ENCODE results near the gene CCDC83. TPM values are rescaled to one million over a fixed set of nuclear protein-coding genes. Genes with fewer than 3 reads are reported as not detected.
"Not testable (repeated sequence)": the region's sequence is repeated elsewhere in the genome, so short reads cannot be mapped to it uniquely, and the experiment has no call there.

Gene CCDC83
- total RNA-seq, 2 donors from 2014 or later = not detected

DNA sequence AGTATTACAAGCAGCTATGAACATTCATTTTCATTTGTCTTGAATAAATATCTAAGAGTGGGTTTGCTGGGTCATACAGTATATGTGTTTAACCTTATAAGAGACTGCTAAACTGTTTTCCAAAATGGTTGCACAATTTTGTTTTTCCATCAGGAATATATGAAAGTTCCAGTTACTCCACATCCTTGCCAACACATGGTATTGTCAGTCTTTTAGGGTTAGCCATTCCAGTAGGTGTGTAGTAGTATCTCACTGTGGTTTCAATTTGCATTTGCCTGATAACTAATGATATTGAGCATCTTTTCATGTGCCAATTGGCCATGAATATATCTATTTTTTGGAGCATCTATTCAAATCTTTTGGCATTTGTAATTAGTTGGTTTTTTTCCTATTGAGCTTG is 7.7 kb upstream of the CCDC83 start:
- no peaks in the 10 kb centered on the region for H3K9me3 ChIP-seq
- no peak overlapping the region for H3K27ac ChIP-seq
- no peak overlapping the region for H3K4me3 ChIP-seq
- H3K36me3 ChIP-seq = no peaks in the 10 kb centered on the region
- intact Hi-C loops (cut with DNase I) = no loop called here
- no peak for DNase-seq
- no peaks in the 10 kb centered on the region for H3K4me1 ChIP-seq
- TF ChIP-seq, protein P1, sequence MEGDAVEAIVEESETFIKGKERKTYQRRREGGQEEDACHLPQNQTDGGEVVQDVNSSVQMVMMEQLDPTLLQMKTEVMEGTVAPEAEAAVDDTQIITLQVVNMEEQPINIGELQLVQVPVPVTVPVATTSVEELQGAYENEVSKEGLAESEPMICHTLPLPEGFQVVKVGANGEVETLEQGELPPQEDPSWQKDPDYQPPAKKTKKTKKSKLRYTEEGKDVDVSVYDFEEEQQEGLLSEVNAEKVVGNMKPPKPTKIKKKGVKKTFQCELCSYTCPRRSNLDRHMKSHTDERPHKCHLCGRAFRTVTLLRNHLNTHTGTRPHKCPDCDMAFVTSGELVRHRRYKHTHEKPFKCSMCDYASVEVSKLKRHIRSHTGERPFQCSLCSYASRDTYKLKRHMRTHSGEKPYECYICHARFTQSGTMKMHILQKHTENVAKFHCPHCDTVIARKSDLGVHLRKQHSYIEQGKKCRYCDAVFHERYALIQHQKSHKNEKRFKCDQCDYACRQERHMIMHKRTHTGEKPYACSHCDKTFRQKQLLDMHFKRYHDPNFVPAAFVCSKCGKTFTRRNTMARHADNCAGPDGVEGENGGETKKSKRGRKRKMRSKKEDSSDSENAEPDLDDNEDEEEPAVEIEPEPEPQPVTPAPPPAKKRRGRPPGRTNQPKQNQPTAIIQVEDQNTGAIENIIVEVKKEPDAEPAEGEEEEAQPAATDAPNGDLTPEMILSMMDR (IDR thresholded peaks at IDR 0.05) = no peak
- no peak overlapping the region for H3K9ac ChIP-seq (ENCODE audit: low read depth in 2 of 2, low read length in 2 of 2)
- H3K27me3 ChIP-seq = no peaks in the 10 kb centered on the region

DNA sequence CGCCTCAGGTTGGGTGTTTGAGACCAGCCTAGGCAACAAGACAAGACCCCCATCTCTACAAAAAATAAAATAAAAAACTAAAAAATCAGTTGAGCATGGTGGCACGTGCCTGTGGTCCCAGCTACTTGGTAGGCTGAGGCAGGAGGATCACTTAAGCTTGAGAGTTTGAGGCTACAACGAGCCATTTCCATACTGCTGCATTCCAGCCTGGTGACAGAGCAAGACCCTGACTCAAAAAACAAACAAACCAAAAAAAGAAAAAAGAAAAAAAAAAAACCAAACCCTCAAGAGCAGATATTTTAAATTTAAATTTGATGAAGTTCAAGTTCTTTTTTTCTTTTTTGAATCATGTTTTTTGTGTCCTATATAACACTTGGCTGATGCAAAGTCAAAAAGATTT is 7.2 kb upstream of the CCDC83 start:
- intact Hi-C loops (cut with DNase I) = no loop called here
- no peak overlapping the region for H3K27ac ChIP-seq
- no peak overlapping the region for H3K9ac ChIP-seq (ENCODE audit: low read depth in 2 of 2, low read length in 2 of 2)
- H3K4me1 ChIP-seq = no peaks in the 10 kb centered on the region
- H3K4me3 ChIP-seq = no peak overlapping the region
- TF ChIP-seq, protein P1 (IDR thresholded peaks at IDR 0.05) = no peak
- no peaks in the 10 kb centered on the region for H3K9me3 ChIP-seq
- no peak for DNase-seq
- H3K27me3 ChIP-seq = no peaks in the 10 kb centered on the region
- H3K36me3 ChIP-seq = no peaks in the 10 kb centered on the region

DNA sequence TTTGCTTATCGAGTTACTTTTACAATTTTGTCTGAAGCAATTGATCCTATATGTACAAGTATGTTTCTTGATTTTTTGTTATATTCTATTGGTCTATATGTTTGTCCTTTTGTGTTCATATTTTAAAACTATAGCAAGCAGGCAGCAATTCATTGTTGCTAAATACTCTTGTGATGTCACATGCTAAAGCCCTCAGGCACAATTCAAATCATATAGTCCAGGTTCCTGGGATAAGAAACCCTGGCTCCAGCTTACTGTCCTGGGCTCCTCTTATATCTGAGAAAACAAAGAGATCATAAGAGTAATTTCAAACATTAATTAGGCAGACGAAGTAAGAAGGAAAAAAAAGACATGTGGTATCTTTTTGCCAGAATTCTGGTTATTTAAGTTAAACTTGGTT is 6.6 kb upstream of the CCDC83 start:
- intact Hi-C loops (cut with DNase I) = no loop called here
- no peak for DNase-seq
- Histone ChIP-seq H3K9ac (ENCODE audit: low read depth in 2 of 2, low read length in 2 of 2) (no peak overlapping the region), H3K27ac (no peak overlapping the region), H3K36me3 (no peaks in the 10 kb centered on the region), H3K4me1 (no peaks in the 10 kb centered on the region), H3K4me3 (no peak overlapping the region), H3K9me3 (no peaks in the 10 kb centered on the region), H3K27me3 (no peaks in the 10 kb centered on the region)
- TF ChIP-seq, protein P1 (IDR thresholded peaks at IDR 0.05) = no peak

DNA sequence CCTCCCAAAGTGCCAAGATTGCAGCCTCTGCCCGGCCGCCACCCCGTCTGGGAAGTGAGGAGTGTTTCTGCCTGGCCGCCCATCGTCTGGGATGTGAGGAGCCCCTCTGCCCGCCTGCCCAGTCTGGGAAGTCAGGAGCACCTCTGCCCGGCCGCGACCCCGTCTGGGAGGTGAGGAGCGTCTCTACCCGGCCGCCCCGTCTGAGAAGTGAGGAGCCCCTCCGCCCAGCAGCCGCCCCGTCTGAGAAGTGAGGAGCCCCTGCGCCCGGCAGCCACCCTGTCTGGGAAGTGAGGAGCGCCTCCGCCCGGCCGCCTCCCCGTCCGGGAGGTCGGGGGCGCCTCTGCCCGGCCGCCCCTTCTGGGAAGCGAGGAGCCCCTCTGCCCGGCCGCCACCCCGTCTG is 2.4 kb upstream of the CCDC83 start:
- H3K4me1 ChIP-seq; H3K36me3 ChIP-seq; H3K9ac ChIP-seq (ENCODE audit: low read depth in 2 of 2, low read length in 2 of 2); H3K27ac ChIP-seq; H3K27me3 ChIP-seq; H3K9me3 ChIP-seq; DNase-seq; H3K4me3 ChIP-seq: not testable (repeated sequence)
- intact Hi-C loops (cut with DNase I) = loop anchor here (10.0 kb wide), 3 partner anchors 158 to 442 kb away; no protein-coding TSS in a partner anchor

DNA sequence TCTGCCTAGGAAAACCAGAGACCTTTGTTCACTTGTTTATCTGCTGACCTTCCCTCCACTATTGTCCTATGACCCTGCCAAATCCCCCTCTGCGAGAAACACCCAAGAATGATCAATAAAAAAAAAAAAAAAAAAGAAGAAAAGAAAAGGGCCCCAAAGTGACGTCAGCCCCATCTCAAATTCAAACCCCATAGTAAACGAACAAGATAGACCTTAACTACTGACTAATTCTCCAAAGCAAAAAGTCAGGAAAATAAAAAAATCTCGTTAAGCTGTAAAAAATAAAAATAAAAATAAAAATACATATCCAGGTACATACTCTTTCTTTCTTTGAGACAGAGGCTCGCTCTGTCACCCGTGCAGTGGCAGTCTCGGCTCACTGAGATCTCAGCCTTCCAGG is 1.6 kb upstream of the CCDC83 start:
- not testable (repeated sequence) for H3K4me1 ChIP-seq; H3K4me3 ChIP-seq; H3K9ac ChIP-seq (ENCODE audit: low read depth in 2 of 2, low read length in 2 of 2); DNase-seq; H3K36me3 ChIP-seq; H3K9me3 ChIP-seq; H3K27me3 ChIP-seq; H3K27ac ChIP-seq
- intact Hi-C loops (cut with DNase I) = loop anchor here (10.0 kb wide), 3 partner anchors 159 to 441 kb away; no protein-coding TSS in a partner anchor

DNA sequence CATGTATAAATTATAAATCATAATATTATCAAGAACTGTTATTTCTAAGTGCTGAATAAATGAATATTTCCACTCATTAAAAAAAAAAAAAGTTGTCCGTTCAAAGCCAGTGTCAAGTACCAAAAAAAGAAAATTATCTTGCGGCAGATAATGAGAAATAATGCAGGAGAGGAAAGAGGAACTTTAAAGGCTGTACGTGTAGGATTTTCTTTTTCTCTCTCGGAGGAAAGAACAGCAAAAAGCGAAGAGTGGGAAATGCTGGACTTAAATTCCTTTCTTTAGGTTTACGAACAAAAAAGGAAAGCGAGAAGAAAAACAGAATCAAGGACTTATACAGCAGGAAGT is 999 bp upstream of the CCDC83 start:
- H3K36me3 ChIP-seq = no peaks in the 10 kb centered on the region
- H3K9me3 ChIP-seq = no peaks in the 10 kb centered on the region
- no peaks in the 10 kb centered on the region for H3K27me3 ChIP-seq
- intact Hi-C loops (cut with DNase I) = loop anchor here (10.0 kb wide), 3 partner anchors 159 to 441 kb away; no protein-coding TSS in a partner anchor
- H3K9ac ChIP-seq (ENCODE audit: low read depth in 2 of 2, low read length in 2 of 2) = peak overlapping the region; percentile 56 to 80
- H3K4me1 ChIP-seq = no peaks in the 10 kb centered on the region
- TF ChIP-seq, protein P1 (IDR thresholded peaks at IDR 0.05) = no peak
- H3K4me3 ChIP-seq = peak overlapping the region; percentile 44
- H3K27ac ChIP-seq = peak overlapping the region; percentile 71
- DNase-seq = no peak

Data from colonic mucosa (tissue), 4 donors.